Neutrophil (primary cell): ENCODE data around the gene MSI2.

Experiments
- H3K27ac ChIP-seq: fragments of 200-600 bp; sonication (generic); 2 replicates; pipeline ENCODE4 v1.5.1; 2016; ENCODE audit warnings: mild to moderate bottlenecking, moderate library complexity
- H3K27me3 ChIP-seq: fragments of 200-600 bp; sonication (generic); 2 replicates; pipeline ENCODE4 v1.6.0; 2016; ENCODE audit warnings: mild to moderate bottlenecking
- H3K36me3 ChIP-seq: fragments of 200-600 bp; sonication (generic); 2 replicates; pipeline ENCODE4 v1.5.1; 2017
- H3K4me1 ChIP-seq, 2 experiments: fragments of 200-600 bp in 1 of 2; sonication (generic) in 1 of 2; 1 replicate in 1 of 2; 2 replicates in 1 of 2; pipeline versions ENCODE4 v1.5.1 to v1.6.1; 2013 to 2016; ENCODE audit warnings: low read depth in 1 of 2, low read length in 1 of 2, mild to moderate bottlenecking in 1 of 2, moderate library complexity in 1 of 2; ENCODE audit not compliant: control insufficient read depth in 1 of 2, insufficient read depth in 1 of 2
- H3K4me3 ChIP-seq, 2 experiments: fragments of 200-600 bp in 1 of 2; sonication (generic) in 1 of 2; 1 replicate in 1 of 2; 2 replicates in 1 of 2; pipeline ENCODE4 v1.5.1; 2013 to 2016; ENCODE audit warnings: low read depth in 1 of 2, low read length in 1 of 2, mild to moderate bottlenecking in 1 of 2, moderate library complexity in 1 of 2
- H3K9me3 ChIP-seq: fragments of 200-600 bp; sonication (generic); 2 replicates; pipeline ENCODE4 v1.5.1; 2016
- CTCF ChIP-seq: fragments of 200-600 bp; sonication (generic); IDR thresholded peaks from 2 replicates; pipeline ENCODE4 v1.5.1; 2016; ENCODE audit warnings: antibody characterized with exemption

The MSI2 gene

GRCh38 chr17:57463103-57463885, 207.0 kb downstream of the MSI2 start:
- Histone ChIP-seq H3K36me3 (no peaks in the 10 kb centered on the region), H3K9me3 (no peaks in the 10 kb centered on the region), H3K4me1 (peaks cover 5 to 16% of the 10 kb centered on the region in 2 experiments), H3K4me3 (no peak overlapping the region), H3K27me3 (no peaks in the 10 kb centered on the region), H3K27ac (no peak overlapping the region)
- TF ChIP-seq CTCF = no peak

- no peak overlapping the region for H3K4me3 ChIP-seq
- no peaks in the 10 kb centered on the region for H3K9me3 ChIP-seq
- no peak for TF ChIP-seq CTCF
- no peak overlapping the region for H3K27ac ChIP-seq
- peaks cover 5 to 16% of the 10 kb centered on the region in 2 experiments for H3K4me1 ChIP-seq
- no peaks in the 10 kb centered on the region for H3K36me3 ChIP-seq
- no peaks in the 10 kb centered on the region for H3K27me3 ChIP-seq
Observed at GRCh38 chr17:57464191-57464864, 208.0 kb downstream of the MSI2 start.

- no peak overlapping the region for H3K27ac ChIP-seq
- peaks cover 5 to 16% of the 10 kb centered on the region in 2 experiments for H3K4me1 ChIP-seq
- TF ChIP-seq CTCF = no peak
Observed at GRCh38 chr17:57465610-57466009, 209.3 kb downstream of the MSI2 start.

GRCh38 chr17:57466017-57466471, 209.7 kb downstream of the MSI2 start:
- no peaks in the 10 kb centered on the region for H3K36me3 ChIP-seq
- no peak for TF ChIP-seq CTCF
- no peak overlapping the region for H3K27ac ChIP-seq
- H3K4me3 ChIP-seq = no peak overlapping the region
- H3K27me3 ChIP-seq = no peaks in the 10 kb centered on the region
- H3K4me1 ChIP-seq = peaks cover 5 to 16% of the 10 kb centered on the region in 2 experiments
- H3K9me3 ChIP-seq = no peaks in the 10 kb centered on the region

More at GRCh38 chr17:57465610-57466009, 209.3 kb downstream of the MSI2 start:
- H3K27me3 ChIP-seq = no peaks in the 10 kb centered on the region
- H3K36me3 ChIP-seq = no peaks in the 10 kb centered on the region
- H3K4me3 ChIP-seq = no peak overlapping the region
- no peaks in the 10 kb centered on the region for H3K9me3 ChIP-seq

- TF ChIP-seq CTCF = no peak
- no peaks in the 10 kb centered on the region for H3K9me3 ChIP-seq
- no peak overlapping the region for H3K4me3 ChIP-seq
- no peaks in the 10 kb centered on the region for H3K36me3 ChIP-seq
- no peak overlapping the region for H3K27ac ChIP-seq
- peaks cover 5 to 15% of the 10 kb centered on the region in 2 experiments for H3K4me1 ChIP-seq
- no peaks in the 10 kb centered on the region for H3K27me3 ChIP-seq
Observed at GRCh38 chr17:57466521-57466920, 210.2 kb downstream of the MSI2 start.
